Loucy (cell line): Measurements from ENCODE around the gene INHBC.

Experiments used
- EZH2phosphoT487 ChIP-seq: fragments of 200-600 bp; IDR thresholded peaks from 2 replicates; pipeline ENCODE4 v1.6.1; 2018; ENCODE audit warnings: antibody characterized with exemption, mild to moderate bottlenecking, moderate library complexity, borderline replicate concordance
- TF ChIP-seq, protein P1 (sequence below): fragments of 200-600 bp; sonication (generic); conservative IDR thresholded peaks from 2 replicates; pipeline ENCODE4 v1.5.1; 2014; ENCODE audit warnings: mild to moderate bottlenecking, antibody characterized with exemption, low read length

DNA sequence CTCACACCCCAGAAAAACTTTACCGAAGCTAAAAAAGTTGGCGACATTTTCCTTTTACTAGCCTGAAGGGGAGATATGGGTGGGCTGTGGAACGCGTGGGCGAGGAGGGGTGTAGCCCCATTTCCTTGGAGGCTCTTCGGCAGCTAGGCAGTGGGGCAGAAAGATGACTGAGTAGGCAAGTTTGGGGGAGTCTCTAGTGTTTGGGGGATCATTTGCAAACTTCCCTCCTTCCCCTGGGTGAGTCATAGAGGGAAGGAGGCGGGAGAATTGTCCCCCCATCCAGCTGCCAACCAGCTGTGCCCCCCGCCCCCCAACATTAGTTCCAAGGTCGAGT lies 27.3 kb downstream of the INHBC start:
- TF ChIP-seq, protein P1, sequence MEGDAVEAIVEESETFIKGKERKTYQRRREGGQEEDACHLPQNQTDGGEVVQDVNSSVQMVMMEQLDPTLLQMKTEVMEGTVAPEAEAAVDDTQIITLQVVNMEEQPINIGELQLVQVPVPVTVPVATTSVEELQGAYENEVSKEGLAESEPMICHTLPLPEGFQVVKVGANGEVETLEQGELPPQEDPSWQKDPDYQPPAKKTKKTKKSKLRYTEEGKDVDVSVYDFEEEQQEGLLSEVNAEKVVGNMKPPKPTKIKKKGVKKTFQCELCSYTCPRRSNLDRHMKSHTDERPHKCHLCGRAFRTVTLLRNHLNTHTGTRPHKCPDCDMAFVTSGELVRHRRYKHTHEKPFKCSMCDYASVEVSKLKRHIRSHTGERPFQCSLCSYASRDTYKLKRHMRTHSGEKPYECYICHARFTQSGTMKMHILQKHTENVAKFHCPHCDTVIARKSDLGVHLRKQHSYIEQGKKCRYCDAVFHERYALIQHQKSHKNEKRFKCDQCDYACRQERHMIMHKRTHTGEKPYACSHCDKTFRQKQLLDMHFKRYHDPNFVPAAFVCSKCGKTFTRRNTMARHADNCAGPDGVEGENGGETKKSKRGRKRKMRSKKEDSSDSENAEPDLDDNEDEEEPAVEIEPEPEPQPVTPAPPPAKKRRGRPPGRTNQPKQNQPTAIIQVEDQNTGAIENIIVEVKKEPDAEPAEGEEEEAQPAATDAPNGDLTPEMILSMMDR: no peak
- TF ChIP-seq EZH2phosphoT487: no peak
